ENCODE data around the gene SEMA4C. TPM values are rescaled to one million over a fixed set of nuclear protein-coding genes. Genes with fewer than 3 reads are reported as not detected.
A peak's percentile ranks its signal among the peaks of the same experiment; 100 is the strongest.

Gene SEMA4C
- total and polyA plus RNA-seq, 9 of the 15 experiments (the other 6 are each of a cell fraction or from before 2014, with no cell fraction given) = 0.32 to 59.7 (median 23.9) TPM

- TF ChIP-seq IRF9 (tag; IDR thresholded peaks at IDR 0.05) (no peak), BDP1 (IDR thresholded peaks at IDR 0.05; ENCODE audit: insufficient read depth, insufficient read length) (no peak)
Observed at GRCh38 chr2:96874198-96874831, 4.4 kb upstream of the SEMA4C start (continued).

- intact Hi-C loops (cut with micrococcal nuclease) (loop anchor here (2.0 to 5.0 kb wide), 2 partner anchors 15 to 79 kb away; partner anchors contain the start of gene ANKRD39), in situ Hi-C loops (cut with MboI) (loop anchor here (25.0 kb wide), 1 partner anchor 239 kb away; the partner anchor contains the start of gene ANKRD36)
- ChIA-PET POLR2A (interaction anchor here (0.5 to 11.3 kb wide), 10 partner anchors 9 to 792 kb away, joined by 3 to 112 read pairs (median 10); partner anchors contain the start of gene ANKRD39), CTCF (ENCODE audit: low intra/inter-chr PET ratio) (no interaction called here)
- FAIRE-seq (no peak), ATAC-seq (no peak), DNase-seq (ENCODE audit: extremely low read depth in 1 of 4, low spot score in 3 of 4) (peak in 2 of 4 experiments; percentile 43 to 61)
- peaks cover 43 to 90% of the 10 kb centered on the region in 2 experiments for H3K4me1 ChIP-seq (replicated peaks in 1 of 2; ENCODE audit: control insufficient read depth in 2 of 2, insufficient read depth in 2 of 2, low read length in 2 of 2)
- peaks cover 15% of the 10 kb centered on the region; the same call in 2 of the 3 replicates for H3K36me3 ChIP-seq (ENCODE audit: control insufficient read depth, insufficient read depth, low read length)
- no peak overlapping the region for H2AFZ ChIP-seq (ENCODE audit: low read depth, low read length)
- H3K27ac ChIP-seq (ENCODE audit: extremely low read depth, low read depth, low read length) = peak overlapping the region; percentile 53; the same call in 2 of the 3 replicates
- 14% methylated on average over 8 of the region's 8 CpGs for WGBS (ENCODE audit: insufficient coverage, low coverage, missing lambda C conversion rate)
- H3K4me3 ChIP-seq = no peak overlapping the region
- no peaks in the 10 kb centered on the region for H4K20me1 ChIP-seq (replicated peaks; ENCODE audit: control insufficient read depth, insufficient read depth, low read length)
- no peaks in the 10 kb centered on the region for H3K9me3 ChIP-seq (replicated peaks; ENCODE audit: control insufficient read depth, insufficient read depth, low read depth, low read length)
- no peaks in the 10 kb centered on the region for H3K27me3 ChIP-seq (ENCODE audit: control insufficient read depth in 2 of 2, insufficient read depth in 2 of 2, low read length in 2 of 2)
- H3K9me1 ChIP-seq (ENCODE audit: control insufficient read depth, insufficient read depth, low read length) = peaks cover 4% of the 10 kb centered on the region
- H3K9ac ChIP-seq (ENCODE audit: insufficient read depth in 1 of 2, low read depth in 2 of 2, low read length in 2 of 2) = peak overlapping the region; percentile 12 to 82; a peak in 2 of 4 replicates
- BruUV-seq (replicated peaks) = no TSS peak
- peak overlapping the region; percentile 72 for H3K4me2 ChIP-seq (ENCODE audit: insufficient read depth, low read length)
- H3K79me2 ChIP-seq (ENCODE audit: control insufficient read depth, insufficient read depth, low read length) = peaks cover 41% of the 10 kb centered on the region
- no peak for TF ChIP-seq ELK1 (CRISPR knock-in tag; IDR thresholded peaks at IDR 0.05)
- TF ChIP-seq UBTF (IDR thresholded peaks at IDR 0.05; ENCODE audit: borderline replicate concordance in 1 of 2, low read depth in 2 of 2, low read length in 2 of 2) = peak in 1 of 2 experiments; percentile 54; a peak in 1 of 4 replicates
- TF ChIP-seq ZNF507 (tag; conservative IDR thresholded peaks at IDR 0.05) = no peak
- TF ChIP-seq PHF8 (IDR thresholded peaks at IDR 0.05; ENCODE audit: borderline replicate concordance, low read length) = no peak
Observed at GRCh38 chr2:96873651-96874096, 3.8 kb upstream of the SEMA4C start.
